ENCODE measurements around the gene SAP30L.

SAP30L gene

GRCh38 chr5:154474396-154475334 is 28.9 kb downstream of the SAP30L start:
- no peak overlapping the region for H3K4me3 ChIP-seq (ENCODE audit: low read length)
- peaks cover 3% of the 10 kb centered on the region for H3K79me1 ChIP-seq (ENCODE audit: low read length)
- H2AK5ac ChIP-seq (ENCODE audit: low read length): peak overlapping the region; percentile 76
- peaks cover 47% of the 10 kb centered on the region for H3K27me3 ChIP-seq (ENCODE audit: insufficient read depth, low read length, poor library complexity)
- H3K4me2 ChIP-seq (ENCODE audit: low read length): peak overlapping the region; percentile 41
- peak overlapping the region; percentile 42 for H3K18ac ChIP-seq (ENCODE audit: low read length)
- no peak overlapping the region for H4K5ac ChIP-seq (ENCODE audit: low read length)
- H3K36me3 ChIP-seq (ENCODE audit: control insufficient read depth, insufficient read depth, low read length): no peaks in the 10 kb centered on the region
- peak overlapping the region; percentile 84 for H3K56ac ChIP-seq (ENCODE audit: low read length)
- H3K79me2 ChIP-seq (ENCODE audit: control insufficient read depth, insufficient read depth, low read length): peaks cover 20% of the 10 kb centered on the region
- H3K23ac ChIP-seq (ENCODE audit: low read length): peak overlapping the region; percentile 3
- no peak overlapping the region for H3K4ac ChIP-seq (ENCODE audit: low read depth, low read length)
- H3K4me1 ChIP-seq (ENCODE audit: control insufficient read depth, low read depth, low read length): peaks cover 13% of the 10 kb centered on the region
- H2BK15ac ChIP-seq (replicated peaks; ENCODE audit: low read depth): no peak overlapping the region
- peak; percentile 18 for DNase-seq
- H3K9ac ChIP-seq (ENCODE audit: low read length): peak overlapping the region; percentile 71
- no peak overlapping the region for H3K27ac ChIP-seq (ENCODE audit: low read depth, low read length)
- H4K8ac ChIP-seq (ENCODE audit: low read depth, low read length): no peak overlapping the region
- peak overlapping the region; percentile 34 for H2BK120ac ChIP-seq (ENCODE audit: low read depth, low read length)
- no peak overlapping the region for H2BK5ac ChIP-seq (ENCODE audit: low read length)
- no CpG with 5 or more reads among the region's 17 CpGs for WGBS (ENCODE audit: extremely low coverage, insufficient coverage, low lambda C conversion rate)

- Histone ChIP-seq H3K18ac (ENCODE audit: low read length) (peak overlapping the region; percentile 42), H3K36me3 (ENCODE audit: control insufficient read depth, insufficient read depth, low read length) (no peaks in the 10 kb centered on the region), H3K79me2 (ENCODE audit: control insufficient read depth, insufficient read depth, low read length) (peaks cover 20% of the 10 kb centered on the region), H3K4ac (ENCODE audit: low read depth, low read length) (peak overlapping the region; percentile 21), H3K4me2 (ENCODE audit: low read length) (peak overlapping the region; percentile 42), H3K56ac (ENCODE audit: low read length) (peak overlapping the region; percentile 72), H2BK120ac (ENCODE audit: low read depth, low read length) (no peak overlapping the region), H4K8ac (ENCODE audit: low read depth, low read length) (no peak overlapping the region), H3K4me3 (ENCODE audit: low read length) (peak overlapping the region; percentile 43), H3K23ac (ENCODE audit: low read length) (peak overlapping the region; percentile 82), H3K27ac (ENCODE audit: low read depth, low read length) (no peak overlapping the region), H3K79me1 (ENCODE audit: low read length) (peaks cover 3% of the 10 kb centered on the region), H2AK5ac (ENCODE audit: low read length) (no peak overlapping the region), H3K9ac (ENCODE audit: low read length) (peak overlapping the region; percentile 71), H2BK5ac (ENCODE audit: low read length) (no peak overlapping the region), H3K4me1 (ENCODE audit: control insufficient read depth, low read depth, low read length) (peaks cover 16% of the 10 kb centered on the region), H3K27me3 (ENCODE audit: insufficient read depth, low read length, poor library complexity) (peaks cover 46% of the 10 kb centered on the region), H2BK15ac (replicated peaks; ENCODE audit: low read depth) (no peak overlapping the region), H4K5ac (ENCODE audit: low read length) (no peak overlapping the region)
- no CpG with 5 or more reads among the region's 46 CpGs for WGBS (ENCODE audit: extremely low coverage, insufficient coverage, low lambda C conversion rate)
- DNase-seq: peak; percentile 72
These were observed 30.0 kb downstream of the SAP30L start for GRCh38 chr5:154475591-154476353.

GRCh38 chr5:154476354-154477205 is 30.8 kb downstream of the SAP30L start:
- H3K79me1 ChIP-seq (ENCODE audit: low read length): peaks cover 3% of the 10 kb centered on the region
- peaks cover 49% of the 10 kb centered on the region for H3K27me3 ChIP-seq (ENCODE audit: insufficient read depth, low read length, poor library complexity)
- peak; percentile 59 for DNase-seq
- no peaks in the 10 kb centered on the region for H3K36me3 ChIP-seq (ENCODE audit: control insufficient read depth, insufficient read depth, low read length)
- no CpG with 5 or more reads among the region's 38 CpGs for WGBS (ENCODE audit: extremely low coverage, insufficient coverage, low lambda C conversion rate)
- H3K9ac ChIP-seq (ENCODE audit: low read length): peak overlapping the region; percentile 71
- H2BK120ac ChIP-seq (ENCODE audit: low read depth, low read length): no peak overlapping the region
- H3K4me3 ChIP-seq (ENCODE audit: low read length): peak overlapping the region; percentile 43
- H3K18ac ChIP-seq (ENCODE audit: low read length): peak overlapping the region; percentile 42
- H3K56ac ChIP-seq (ENCODE audit: low read length): peak overlapping the region; percentile 72
- H3K4ac ChIP-seq (ENCODE audit: low read depth, low read length): peak overlapping the region; percentile 21
- H3K79me2 ChIP-seq (ENCODE audit: control insufficient read depth, insufficient read depth, low read length): peaks cover 20% of the 10 kb centered on the region
- no peak overlapping the region for H3K27ac ChIP-seq (ENCODE audit: low read depth, low read length)
- H4K8ac ChIP-seq (ENCODE audit: low read depth, low read length): no peak overlapping the region
- H3K4me2 ChIP-seq (ENCODE audit: low read length): peak overlapping the region; percentile 42
- no peak overlapping the region for H2AK5ac ChIP-seq (ENCODE audit: low read length)
- H4K5ac ChIP-seq (ENCODE audit: low read length): no peak overlapping the region
- no peak overlapping the region for H2BK5ac ChIP-seq (ENCODE audit: low read length)
- H3K23ac ChIP-seq (ENCODE audit: low read length): no peak overlapping the region
- no peak overlapping the region for H2BK15ac ChIP-seq (replicated peaks; ENCODE audit: low read depth)
- H3K4me1 ChIP-seq (ENCODE audit: control insufficient read depth, low read depth, low read length): peaks cover 19% of the 10 kb centered on the region

- H3K23ac ChIP-seq (ENCODE audit: low read length): peak overlapping the region; percentile 10
- WGBS (ENCODE audit: extremely low coverage, insufficient coverage, low lambda C conversion rate): no CpG with 5 or more reads among the region's 68 CpGs
- no peak overlapping the region for H2BK15ac ChIP-seq (replicated peaks; ENCODE audit: low read depth)
- H3K27ac ChIP-seq (ENCODE audit: low read depth, low read length): no peak overlapping the region
- H2AK5ac ChIP-seq (ENCODE audit: low read length): no peak overlapping the region
- H3K4me1 ChIP-seq (ENCODE audit: control insufficient read depth, low read depth, low read length): peaks cover 19% of the 10 kb centered on the region
- H3K18ac ChIP-seq (ENCODE audit: low read length): no peak overlapping the region
- H3K4me2 ChIP-seq (ENCODE audit: low read length): peak overlapping the region; percentile 42
- H3K4ac ChIP-seq (ENCODE audit: low read depth, low read length): no peak overlapping the region
- DNase-seq: peak; percentile 73
- no peak overlapping the region for H4K8ac ChIP-seq (ENCODE audit: low read depth, low read length)
- no peaks in the 10 kb centered on the region for H3K36me3 ChIP-seq (ENCODE audit: control insufficient read depth, insufficient read depth, low read length)
- peaks cover 20% of the 10 kb centered on the region for H3K79me2 ChIP-seq (ENCODE audit: control insufficient read depth, insufficient read depth, low read length)
- H3K79me1 ChIP-seq (ENCODE audit: low read length): peaks cover 3% of the 10 kb centered on the region
- H3K4me3 ChIP-seq (ENCODE audit: low read length): peak overlapping the region; percentile 43
- peaks cover 56% of the 10 kb centered on the region for H3K27me3 ChIP-seq (ENCODE audit: insufficient read depth, low read length, poor library complexity)
- H3K9ac ChIP-seq (ENCODE audit: low read length): peak overlapping the region; percentile 71
- H3K56ac ChIP-seq (ENCODE audit: low read length): peak overlapping the region; percentile 72
- H2BK5ac ChIP-seq (ENCODE audit: low read length): no peak overlapping the region
- H4K5ac ChIP-seq (ENCODE audit: low read length): no peak overlapping the region
- H2BK120ac ChIP-seq (ENCODE audit: low read depth, low read length): no peak overlapping the region
These were observed 31.8 kb downstream of the SAP30L start for GRCh38 chr5:154477382-154478223.

- no peak within 1 kb of the TSS for H2BK15ac ChIP-seq (replicated peaks; ENCODE audit: low read depth)
- peaks cover 20% of the 10 kb centered on the region for H3K79me2 ChIP-seq (ENCODE audit: control insufficient read depth, insufficient read depth, low read length)
- DNase-seq: peak; percentile 98
- H4K5ac ChIP-seq (ENCODE audit: low read length): no peak within 1 kb of the TSS
- H2AK5ac ChIP-seq (ENCODE audit: low read length): no peak within 1 kb of the TSS
- no peak within 1 kb of the TSS for H2BK120ac ChIP-seq (ENCODE audit: low read depth, low read length)
- H3K4ac ChIP-seq (ENCODE audit: low read depth, low read length): peak within 1 kb of the TSS; percentile 43
- peak within 1 kb of the TSS; percentile 30 for H3K18ac ChIP-seq (ENCODE audit: low read length)
- H3K23ac ChIP-seq (ENCODE audit: low read length): peak within 1 kb of the TSS; percentile 59
- peaks cover 3% of the 10 kb centered on the region for H3K79me1 ChIP-seq (ENCODE audit: low read length)
- H4K8ac ChIP-seq (ENCODE audit: low read depth, low read length): no peak within 1 kb of the TSS
- peaks cover 56% of the 10 kb centered on the region for H3K27me3 ChIP-seq (ENCODE audit: insufficient read depth, low read length, poor library complexity)
- no peak within 1 kb of the TSS for H2BK5ac ChIP-seq (ENCODE audit: low read length)
- no peak within 1 kb of the TSS for H3K27ac ChIP-seq (ENCODE audit: low read depth, low read length)
- H3K4me3 ChIP-seq (ENCODE audit: low read length): peak within 1 kb of the TSS; percentile 43
- no CpG with 5 or more reads among the region's 20 CpGs for WGBS (ENCODE audit: extremely low coverage, insufficient coverage, low lambda C conversion rate)
- H3K4me2 ChIP-seq (ENCODE audit: low read length): peak within 1 kb of the TSS; percentile 64
- peak within 1 kb of the TSS; percentile 71 for H3K9ac ChIP-seq (ENCODE audit: low read length)
- peak within 1 kb of the TSS; percentile 85 for H3K56ac ChIP-seq (ENCODE audit: low read length)
- no peaks in the 10 kb centered on the region for H3K36me3 ChIP-seq (ENCODE audit: control insufficient read depth, insufficient read depth, low read length)
- peaks cover 17% of the 10 kb centered on the region for H3K4me1 ChIP-seq (ENCODE audit: control insufficient read depth, low read depth, low read length)
These were observed 32.4 kb downstream of the SAP30L start, which contains the start of gene HAND1 for GRCh38 chr5:154478224-154478565. TSS of gene HAND1 (minus strand) at chr5:154478227. CDS start at chr5:154478008, 219 bp downstream.
